DMS153 (cell line): ENCODE data around the gene SLIT3.

Source experiments
- DNase-seq: peaks from one replicate; lab custom pipeline; 2025; lab: John Stamatoyannopoulos, UW

Gene SLIT3

DNA sequence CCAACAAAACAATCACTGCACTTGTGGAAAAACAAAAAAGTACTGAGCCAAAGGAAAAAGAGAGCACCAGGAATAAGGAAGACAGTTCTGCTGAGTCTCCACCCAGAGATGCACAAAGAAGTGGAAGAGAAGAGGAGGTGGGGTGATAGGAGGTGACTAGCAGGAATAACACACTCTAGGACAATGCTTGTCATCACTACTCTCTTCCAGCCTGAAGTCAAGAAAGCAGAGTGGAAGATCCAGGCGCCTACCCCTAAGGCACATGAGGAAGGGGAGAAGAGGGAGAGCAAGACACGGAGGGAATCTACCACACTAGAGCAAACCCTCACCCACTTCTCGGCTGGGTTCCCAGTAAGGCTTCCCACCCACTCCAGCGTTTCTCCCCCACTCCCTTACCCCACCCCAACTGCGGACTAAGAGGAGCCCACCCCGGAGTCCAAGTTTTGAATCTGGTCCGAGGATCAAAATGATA is 1.7 kb downstream of the SLIT3 start:
- DNase-seq, result no peak

DNA sequence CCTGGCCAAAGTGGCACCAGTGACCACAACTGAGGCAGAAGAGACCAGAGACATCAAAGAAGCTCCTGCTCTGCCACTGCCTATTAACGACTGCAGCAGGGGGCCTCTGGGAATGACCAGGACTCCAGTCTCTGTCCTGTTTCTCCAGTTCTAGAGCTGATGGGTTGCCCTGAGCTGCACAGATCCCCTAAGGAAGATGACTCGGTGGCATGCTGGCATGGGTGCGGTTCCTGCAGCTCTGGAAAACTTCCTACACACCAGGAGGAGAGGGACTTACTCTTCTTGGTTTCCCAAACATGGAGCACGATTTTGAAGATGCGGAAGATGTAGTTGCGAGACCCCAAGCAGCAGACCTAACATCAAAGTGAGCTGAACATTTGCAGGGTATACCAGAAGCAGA is 2.7 kb downstream of the SLIT3 start:
- no peak for DNase-seq

DNA sequence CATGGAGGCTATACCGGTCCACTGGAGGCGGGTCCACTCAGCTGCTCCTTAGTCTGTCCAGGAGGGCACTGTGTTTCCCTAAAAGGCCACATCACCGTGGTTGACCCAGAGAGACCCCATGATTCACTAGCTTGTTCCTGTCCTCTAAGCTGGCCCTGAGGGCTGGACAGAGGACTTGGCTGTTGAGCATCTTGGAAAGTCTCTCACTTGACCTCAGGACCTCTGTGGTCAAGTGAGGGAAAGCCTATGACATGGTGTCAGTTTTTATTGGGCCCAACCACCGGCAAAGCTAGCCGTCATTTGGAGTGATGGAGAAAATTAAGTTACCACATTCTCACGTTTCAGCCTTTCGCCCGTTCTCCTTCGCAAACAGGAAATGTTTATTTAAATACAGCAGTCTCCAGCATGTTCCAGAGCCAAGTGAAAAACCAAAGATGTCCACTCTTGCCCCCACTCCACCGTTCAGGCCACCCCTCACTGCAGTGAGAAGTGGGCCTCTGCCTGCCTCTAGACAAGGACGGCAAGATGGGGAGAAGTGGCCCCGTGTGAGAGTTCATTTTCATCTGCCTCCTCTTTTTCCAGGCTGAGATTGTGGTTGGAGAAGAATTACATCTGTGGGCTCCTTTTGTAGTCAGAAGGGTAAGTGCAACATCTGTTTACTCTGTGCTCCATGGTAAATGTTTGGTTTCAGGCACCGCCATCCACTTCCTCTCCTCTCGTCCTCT is 4.4 kb downstream of the SLIT3 start:
- DNase-seq, result no peak

DNA sequence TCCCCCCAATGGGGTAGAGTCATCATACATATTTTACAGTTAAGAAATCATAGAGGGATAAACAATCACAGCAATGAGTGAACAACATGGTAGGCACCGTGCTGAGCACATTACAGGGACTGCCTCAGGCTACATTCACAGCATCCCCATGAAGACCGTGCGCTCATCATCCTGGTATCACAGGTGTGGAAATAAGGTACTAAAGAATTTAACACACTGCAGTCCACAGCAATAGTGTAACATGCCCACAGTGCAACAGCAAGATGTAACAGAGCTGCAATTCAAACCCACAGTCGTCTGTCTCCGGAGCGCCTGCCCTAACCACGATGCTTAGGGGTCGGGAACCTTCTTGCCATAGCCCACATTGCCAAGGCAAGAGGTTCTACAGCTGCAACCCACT is 5.6 kb downstream of the SLIT3 start:
- DNase-seq, result no peak

DNA sequence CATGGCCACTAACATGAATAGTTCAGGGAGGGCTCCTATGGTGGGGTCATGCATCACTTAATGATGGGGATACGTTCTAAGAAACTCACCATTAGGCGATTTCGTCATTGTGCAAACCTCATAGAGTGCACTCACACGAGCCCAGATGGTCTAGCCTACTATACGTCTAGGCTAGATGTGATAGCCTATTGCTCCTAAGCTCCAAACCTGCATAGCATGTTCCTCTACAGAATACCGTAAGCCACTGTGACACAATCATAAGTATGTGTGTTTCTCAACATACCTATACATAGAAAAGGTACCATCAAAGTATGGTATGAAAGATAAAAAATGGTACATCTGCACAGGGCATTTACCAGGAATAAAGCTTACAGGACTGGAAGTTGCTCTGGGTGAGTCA is 6.3 kb downstream of the SLIT3 start:
- no peak for DNase-seq

DNA sequence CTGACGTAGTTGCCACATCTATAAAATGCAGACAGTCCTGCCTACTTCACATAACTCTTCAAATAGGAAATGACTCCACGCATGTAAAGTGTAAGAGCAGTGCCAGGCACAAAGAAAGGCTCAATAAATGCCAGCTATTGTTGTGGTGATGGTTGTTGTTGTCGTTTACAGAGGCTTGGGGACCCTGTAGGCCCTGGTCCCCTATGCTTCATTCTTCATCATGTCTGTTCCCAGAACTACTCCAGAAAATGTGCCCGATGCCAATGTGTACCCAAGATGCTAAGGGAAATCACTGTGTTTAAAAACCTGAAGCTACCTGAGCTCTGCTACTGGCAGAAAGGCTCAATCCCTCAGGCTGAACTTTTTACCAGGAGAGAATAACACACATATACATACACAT is 9.1 kb downstream of the SLIT3 start:
- no peak for DNase-seq

DNA sequence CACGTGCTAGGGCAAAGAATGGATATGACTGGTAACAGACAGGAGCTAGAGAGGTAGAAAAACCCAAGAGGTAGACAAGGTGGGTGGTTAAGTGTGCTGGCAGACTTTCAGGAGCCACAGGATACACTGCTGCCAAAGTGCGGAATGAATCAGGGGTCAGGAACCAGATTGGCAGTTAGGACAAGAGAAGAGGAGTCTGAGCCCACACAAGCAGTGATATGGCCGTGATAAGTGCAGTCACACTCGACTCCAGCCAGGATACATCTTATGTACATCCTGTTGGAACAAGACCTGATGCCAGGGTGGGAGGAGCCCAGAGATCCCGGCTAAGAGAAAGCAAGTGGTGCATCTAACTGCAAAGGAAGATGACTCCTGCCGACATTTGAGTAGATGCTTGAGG is 10.0 kb downstream of the SLIT3 start:
- no peak for DNase-seq

DNA sequence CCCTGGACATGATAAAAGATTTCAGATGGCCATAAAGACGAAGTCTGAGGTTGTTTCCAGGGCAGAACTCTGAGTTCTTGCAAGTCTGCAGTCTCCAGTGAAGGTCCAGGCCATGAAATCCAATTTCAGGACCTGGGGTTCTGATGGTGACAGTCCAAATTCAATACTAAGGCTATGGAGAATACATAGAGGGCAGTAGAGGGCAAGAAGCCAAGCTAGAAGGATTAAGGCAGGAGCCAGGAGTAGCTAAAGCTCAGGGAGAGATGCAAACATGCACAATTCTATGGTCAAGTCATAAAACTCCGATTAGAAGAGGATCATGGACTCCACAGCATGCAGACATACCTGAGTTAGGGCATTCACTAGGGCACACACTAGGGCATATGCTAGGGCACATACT is 11.4 kb downstream of the SLIT3 start:
- no peak for DNase-seq

DNA sequence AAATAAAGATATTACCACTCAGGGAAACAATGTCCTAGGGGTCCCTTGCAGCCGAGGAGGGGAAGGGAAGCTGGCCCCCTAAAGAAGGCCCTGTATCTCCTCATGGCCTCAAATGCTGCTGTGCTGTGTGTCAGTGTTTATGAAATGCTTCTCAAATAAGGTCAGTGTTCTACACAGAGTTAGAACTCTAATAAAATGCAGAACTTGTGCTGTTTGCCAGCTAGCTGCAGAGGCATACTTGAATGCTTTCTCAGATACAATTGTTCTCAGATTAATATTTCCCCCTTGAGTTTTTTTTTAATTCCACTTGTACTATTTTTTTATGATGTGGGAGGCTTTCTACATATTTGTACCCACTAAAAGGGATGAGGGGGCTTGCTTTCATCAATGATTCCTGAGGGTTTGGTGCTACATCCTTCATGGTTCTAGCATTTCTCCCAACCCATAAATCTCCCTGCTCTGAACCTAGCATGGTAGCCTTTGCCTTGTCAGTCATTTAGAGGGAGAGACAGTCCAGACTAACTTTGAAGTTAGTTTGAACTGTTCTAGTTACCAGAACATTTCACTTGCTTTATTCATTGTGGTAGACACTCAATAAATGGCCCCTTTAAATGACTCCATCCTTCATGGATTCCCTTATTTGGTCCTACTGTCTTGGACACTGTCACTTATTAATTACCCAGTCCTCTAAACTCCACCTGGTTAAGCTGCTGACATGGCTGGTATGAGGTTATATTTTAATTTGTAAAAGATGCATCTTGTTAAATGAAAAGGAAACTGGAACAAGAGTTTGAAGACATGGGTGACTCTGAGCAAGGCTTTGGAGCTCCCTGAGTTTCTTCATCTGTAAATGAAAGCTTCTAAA is 12.6 kb downstream of the SLIT3 start:
- no peak for DNase-seq

DNA sequence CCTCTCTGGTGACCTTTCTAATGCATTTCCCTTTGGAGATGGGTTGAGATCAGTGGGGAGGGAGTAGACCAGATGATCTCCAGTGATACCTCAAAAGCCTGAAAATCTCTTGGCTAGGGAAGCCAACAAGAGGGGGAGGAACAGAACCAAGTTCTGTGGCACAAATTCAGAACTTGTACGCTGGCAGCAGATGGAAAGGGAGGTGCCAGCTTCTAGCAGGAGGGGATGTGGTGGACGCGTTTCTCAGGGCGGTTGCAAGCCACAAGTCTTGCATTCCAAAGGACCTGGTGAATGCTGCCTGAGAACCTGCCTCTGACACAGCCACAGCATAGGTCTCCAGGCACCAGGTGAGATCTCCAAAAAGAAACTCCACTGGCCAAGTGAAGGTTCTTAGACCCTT is 13.4 kb downstream of the SLIT3 start:
- DNase-seq, result no peak

DNA sequence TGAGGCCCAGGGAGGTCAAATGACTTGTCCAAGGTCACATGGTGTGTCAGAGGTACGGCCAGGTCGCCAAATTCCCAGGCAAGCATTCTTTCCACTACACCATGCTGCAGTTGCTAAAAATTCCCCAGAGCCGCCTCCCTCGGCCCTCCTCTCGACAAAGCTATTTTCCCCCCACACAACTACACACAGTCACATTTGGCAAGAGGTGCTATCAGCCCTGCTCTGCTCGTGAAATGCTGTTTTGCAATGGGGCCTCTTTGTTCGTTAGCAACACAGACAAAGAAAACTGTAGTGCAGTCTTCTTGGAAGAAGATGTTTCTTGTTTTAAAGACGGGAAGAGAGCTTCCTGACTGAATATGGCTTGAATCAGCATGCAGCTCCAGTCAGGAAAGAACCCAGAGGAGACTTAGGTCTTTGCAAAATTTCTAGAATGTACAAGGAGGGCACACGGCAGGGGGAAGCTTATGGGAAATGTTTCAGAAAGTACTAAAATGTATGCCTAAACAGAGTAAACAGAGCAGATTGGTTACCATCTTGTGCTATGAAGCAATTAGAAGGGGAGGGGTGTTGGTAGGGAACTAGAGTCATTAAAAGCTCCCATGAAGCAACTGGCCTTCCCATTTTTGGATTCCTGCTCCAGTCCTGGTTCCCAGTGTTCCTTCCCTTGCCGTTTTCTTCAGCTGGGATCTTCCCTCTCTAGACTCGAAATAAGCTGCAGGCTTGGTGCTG is 14.2 kb downstream of the SLIT3 start:
- DNase-seq, result no peak

DNA sequence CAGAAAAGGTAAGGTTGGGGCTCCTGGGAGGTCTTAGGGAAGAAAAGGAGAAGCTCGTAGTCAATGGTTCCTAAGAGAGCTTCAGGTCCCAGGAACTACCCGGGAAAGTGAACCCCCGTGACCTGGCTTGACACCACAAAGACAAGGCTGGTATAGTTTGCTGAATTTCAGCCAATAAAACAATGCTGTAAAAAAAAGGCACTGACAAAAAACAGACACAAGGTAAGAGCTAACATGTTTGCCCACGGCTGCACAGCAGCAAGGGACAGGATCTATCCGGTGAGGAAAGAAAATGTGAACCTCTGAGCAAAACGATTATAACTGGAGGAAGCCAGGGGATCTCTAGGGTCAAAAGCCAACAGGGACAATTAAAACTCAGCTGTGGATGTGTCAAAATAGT is 17.1 kb downstream of the SLIT3 start:
- DNase-seq, result no peak

DNA sequence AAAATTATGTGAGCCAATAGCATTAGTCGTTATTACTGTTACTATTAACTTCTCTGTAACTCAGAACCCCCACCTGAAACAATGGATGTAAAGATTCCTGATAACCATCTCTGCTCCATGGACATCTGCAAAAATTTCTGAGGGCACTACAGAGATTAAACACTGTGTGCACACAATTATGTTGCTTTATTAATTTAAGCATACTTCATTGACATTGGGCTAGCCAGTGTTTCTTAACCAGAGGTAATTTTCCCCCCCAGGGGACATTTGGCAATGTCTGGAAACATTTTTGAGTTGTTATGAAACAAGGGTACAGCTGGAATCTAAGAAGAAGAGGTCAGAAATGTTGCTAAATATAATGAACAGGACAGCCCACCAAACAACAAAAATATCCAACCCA is 19.3 kb downstream of the SLIT3 start:
- no peak for DNase-seq

DNA sequence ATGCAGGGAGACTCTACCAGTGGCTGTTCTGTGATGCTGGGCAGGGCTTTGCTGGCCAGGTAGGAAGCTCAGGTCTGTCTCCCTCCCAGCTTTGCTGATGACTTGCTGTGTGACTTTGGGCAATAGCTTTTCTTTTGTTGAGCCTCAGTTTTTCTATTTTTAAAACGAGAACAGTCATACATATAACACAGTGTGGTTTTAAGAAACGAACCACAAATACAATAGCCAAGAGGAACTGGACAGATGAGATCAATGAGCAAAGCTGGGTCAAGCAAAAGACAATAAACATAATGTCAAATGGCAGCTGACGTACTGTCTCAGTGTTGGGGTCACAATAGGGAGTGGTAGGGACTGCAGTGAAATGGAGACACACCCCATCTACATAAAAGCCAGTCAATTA is 20.2 kb downstream of the SLIT3 start:
- no peak for DNase-seq

DNA sequence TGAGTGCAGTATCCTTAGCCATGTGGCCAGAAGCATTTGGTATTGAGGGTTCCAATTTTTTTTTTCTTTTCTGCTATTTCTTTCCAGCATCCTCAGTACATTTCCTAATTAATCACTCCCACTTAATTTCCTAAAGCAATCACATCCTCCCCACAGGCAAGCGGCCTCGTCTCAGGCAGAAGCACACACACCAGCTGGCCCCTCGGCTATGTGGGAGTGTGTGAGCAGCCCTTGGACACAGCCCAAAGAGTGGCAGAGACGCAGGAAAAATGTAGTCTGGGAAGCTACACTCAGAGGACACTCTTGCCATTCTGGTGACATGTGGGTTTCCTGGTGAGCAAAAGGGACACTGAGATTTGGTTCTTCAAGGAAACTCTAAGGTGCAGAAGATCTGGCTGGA is 20.7 kb downstream of the SLIT3 start:
- no peak for DNase-seq

DNA sequence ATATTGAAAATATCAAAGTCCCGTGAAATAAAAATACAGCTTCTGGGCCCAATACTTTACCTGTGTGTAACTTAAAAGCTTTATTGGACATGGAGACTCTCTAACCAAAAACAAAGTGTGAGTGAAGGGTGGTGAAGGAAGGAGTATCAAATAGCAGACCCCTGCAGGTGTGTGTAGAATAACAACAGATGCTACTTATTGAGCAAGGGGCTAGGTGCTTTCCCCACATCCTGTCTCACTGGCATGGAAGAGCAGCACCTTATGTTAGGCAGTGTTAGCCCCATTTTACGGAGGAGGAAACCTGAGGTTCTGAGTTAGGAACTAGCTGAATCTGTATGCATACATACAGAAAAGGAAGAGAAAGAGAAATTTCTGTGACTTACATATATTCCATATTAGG is 21.8 kb downstream of the SLIT3 start:
- DNase-seq, result no peak

DNA sequence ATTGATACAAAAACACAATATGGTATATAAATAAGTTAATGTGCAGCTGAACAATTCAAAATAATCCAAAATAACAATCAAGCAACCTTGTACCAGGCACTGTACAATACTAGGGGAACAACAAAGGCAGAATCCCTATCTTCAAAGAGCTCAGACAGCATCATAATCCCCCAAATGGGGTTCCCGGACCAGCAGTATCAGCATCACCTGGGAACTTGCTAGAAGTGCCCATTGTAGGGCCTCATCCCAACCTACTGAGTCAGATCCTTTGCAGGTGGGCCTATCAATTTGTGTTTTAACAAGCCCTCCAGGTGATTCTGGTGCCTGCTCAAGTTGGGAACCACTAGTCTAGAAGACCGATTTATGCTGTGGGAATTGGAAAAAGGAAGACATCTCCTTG is 27.1 kb downstream of the SLIT3 start:
- no peak for DNase-seq

DNA sequence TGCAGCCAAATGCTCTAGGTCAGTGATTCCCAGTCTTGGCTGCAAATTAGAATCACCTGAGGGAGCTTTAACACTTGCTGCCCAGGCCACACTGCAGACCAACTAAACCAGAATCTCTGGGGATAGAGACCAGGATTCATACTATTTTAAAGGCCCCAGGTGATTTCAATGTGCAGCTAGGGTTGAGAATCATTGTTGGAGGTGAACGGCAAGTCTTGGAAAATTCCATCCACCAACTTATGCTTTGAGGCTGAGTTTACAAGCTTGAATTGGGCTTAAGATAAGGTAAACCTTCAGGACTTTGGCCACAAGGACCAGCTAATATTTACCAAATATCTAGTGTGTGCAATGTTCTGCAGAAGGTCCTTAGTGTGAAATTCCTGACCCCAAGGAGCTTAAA is 27.5 kb downstream of the SLIT3 start:
- DNase-seq, result no peak

DNA sequence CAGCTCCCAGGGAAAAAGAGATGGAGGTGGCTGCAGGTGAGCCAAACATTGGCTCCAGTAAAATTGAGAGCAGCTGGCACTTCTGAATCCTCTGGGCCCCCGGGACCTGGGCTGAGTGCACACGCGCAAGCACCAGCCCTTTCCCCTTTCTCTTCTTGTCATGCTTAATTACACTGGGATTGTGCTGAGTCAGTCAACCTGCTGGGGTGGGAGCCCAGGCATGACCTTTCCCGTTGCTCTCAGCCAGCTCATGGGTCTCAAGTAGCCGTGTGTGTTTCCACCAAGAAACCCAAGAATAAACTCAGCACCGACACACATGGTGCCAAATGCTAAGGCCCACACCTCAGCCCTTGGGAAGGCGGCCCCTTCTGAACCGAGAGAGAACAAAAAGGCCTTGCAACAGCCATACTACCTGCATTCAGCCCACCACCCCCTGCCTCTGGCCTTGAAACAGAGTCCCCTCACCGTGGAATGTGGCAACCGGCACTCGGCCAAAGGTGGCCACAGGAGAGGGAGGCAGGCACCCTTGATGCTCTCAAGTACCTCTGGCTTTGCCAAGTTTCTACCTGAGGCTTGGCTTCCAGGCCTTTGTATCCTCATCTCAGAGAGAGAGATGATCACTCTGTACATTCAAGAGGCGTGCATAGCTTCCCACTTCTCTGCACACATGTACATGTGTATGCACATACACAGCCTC is 28.1 kb downstream of the SLIT3 start:
- no peak for DNase-seq

DNA sequence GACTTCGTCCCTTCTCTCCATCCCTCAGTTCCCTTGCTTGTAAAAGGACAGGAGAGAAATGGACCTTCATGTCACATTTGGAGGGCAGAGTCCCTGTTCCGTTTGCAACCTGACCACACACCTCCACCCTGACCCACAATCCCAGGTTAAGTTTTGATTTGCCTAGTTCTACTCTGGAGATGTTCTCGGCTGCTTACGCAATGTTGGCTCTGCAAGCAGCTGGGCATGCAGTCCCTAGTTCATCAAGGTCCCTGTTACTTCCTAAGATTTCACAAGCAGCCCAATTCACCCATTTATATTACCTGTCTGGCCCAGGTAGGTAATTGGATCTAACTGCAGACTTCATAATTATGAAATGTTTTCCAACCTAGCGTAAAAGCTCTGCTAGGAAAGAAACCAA is 28.8 kb downstream of the SLIT3 start:
- no peak for DNase-seq

DNA sequence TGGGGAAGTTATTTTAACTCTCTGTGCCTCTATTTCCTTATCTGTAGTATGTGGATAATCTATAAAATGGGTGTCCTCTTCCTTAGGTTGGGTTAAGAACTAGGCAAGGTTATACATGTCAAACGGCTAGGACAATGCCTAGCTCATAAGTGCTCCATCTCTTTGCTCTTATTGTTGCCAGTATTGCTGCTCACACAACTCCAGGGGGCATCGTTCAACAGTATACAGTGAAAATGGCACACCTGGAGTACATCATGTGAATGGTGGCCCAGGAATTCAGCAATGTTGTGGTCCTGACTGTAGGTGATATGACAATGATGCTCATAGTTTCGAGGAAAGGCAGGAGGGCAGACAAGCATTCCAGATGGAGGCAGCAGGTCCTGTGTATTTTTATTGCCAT is 30.1 kb downstream of the SLIT3 start:
- no peak for DNase-seq

DNA sequence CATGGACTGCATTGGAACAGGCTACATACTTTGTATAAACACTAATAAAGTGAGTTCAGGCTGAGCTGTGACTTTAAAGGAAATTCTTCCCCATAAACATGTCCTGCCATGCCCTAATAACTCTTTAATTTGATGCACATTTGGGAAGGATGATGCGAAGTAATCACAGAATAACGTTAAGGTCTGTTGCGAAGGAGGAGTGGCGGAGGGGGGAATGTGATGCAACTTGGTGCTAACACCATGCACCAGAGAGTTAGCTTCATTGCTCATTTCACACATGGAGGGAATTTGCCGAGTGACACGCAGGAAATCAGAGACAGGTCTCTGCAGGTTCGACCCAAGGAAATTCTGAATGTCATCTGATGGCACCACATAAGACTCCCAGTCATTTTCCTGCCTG is 32.9 kb downstream of the SLIT3 start:
- DNase-seq, result no peak
